Kidney (tissue), 14 donors: ENCODE data around the gene KCNE2. TPM values are rescaled to one million over a fixed set of nuclear protein-coding genes. Genes with fewer than 3 reads are reported as not detected.
A peak's percentile ranks its signal among the peaks of the same experiment; 100 is the strongest.

ENCODE experiments used
- DNase-seq, 5 donors: peaks; one replicate each; pipeline ENCODE4 v3.0.0-alpha.2; 2013 to 2020
- FAIRE-seq: peaks from 2 replicates; lab custom pipeline; 2012; peaks lifted over from hg19 to GRCh38; lab: Jason Lieb, UNC
- H3K27ac ChIP-seq, 2 donors: one replicate each; pipeline ENCODE4 v1.7.0; 2013; ENCODE audit warnings: low read depth in 2 of 2, low read length in 2 of 2, inconsistent platforms in 1 of 2
- H3K27me3 ChIP-seq: one replicate; pipeline ENCODE4 v1.7.1; 2013; ENCODE audit warnings: low read length, inconsistent platforms; ENCODE audit not compliant: control insufficient read depth, insufficient read depth
- H3K36me3 ChIP-seq, 3 donors: one replicate each; pipeline versions ENCODE4 v1.7.0 to v1.7.1; 2013; ENCODE audit warnings: low read length in 3 of 3, control low read depth in 1 of 3, inconsistent platforms in 1 of 3; ENCODE audit not compliant: insufficient read depth in 3 of 3, control insufficient read depth in 2 of 3
- H3K4me1 ChIP-seq, 3 donors: one replicate each; pipeline versions ENCODE4 v1.7.0 to v1.7.1; 2013; ENCODE audit warnings: low read length in 3 of 3, inconsistent platforms in 1 of 3, low read depth in 1 of 3; ENCODE audit not compliant: control insufficient read depth in 2 of 3, insufficient read depth in 2 of 3
- H3K4me3 ChIP-seq, 3 donors: one replicate each; pipeline versions ENCODE4 v1.7.0 to v1.8.1; 2013; ENCODE audit warnings: low read length in 3 of 3, control low read depth in 1 of 3, inconsistent platforms in 1 of 3
- H3K9ac ChIP-seq, 3 donors: one replicate each; pipeline versions ENCODE4 v1.7.0 to v1.7.1; 2013; ENCODE audit warnings: low read length in 3 of 3, control low read depth in 1 of 3, inconsistent platforms in 1 of 3
- H3K9me3 ChIP-seq, 3 donors: one replicate each; pipeline versions ENCODE4 v1.7.0 to v1.7.1; 2013; ENCODE audit warnings: low read length in 3 of 3, control low read depth in 1 of 3, inconsistent platforms in 1 of 3; ENCODE audit not compliant: control insufficient read depth in 2 of 3, insufficient read depth in 1 of 3
- CTCF ChIP-seq: IDR thresholded peaks from 3 replicates; pipeline ENCODE4 v1.5.1; 2012; ENCODE audit warnings: mild to moderate bottlenecking, moderate library complexity, borderline replicate concordance; ENCODE audit not compliant: insufficient read depth; ENCODE audit errors: extremely low read depth
- intact Hi-C: fragments of 100-400 bp; cut with DNase I; formaldehyde crosslinking; loops from one replicate; pipeline ENCODE4 v1.11.1; 2022
- polyA plus RNA-seq: library from polyadenylated mRNA; stranded (reverse); fragments of 350-450 nt; fragmentation: Illumina TruSeq; extraction: RNeasy Lipid Tissue Mini Kit (QIAGEN cat#74804); gene quantifications from one replicate; pipeline ENCODE4 v1.2.3, GENCODE V29; 2014; ENCODE audit warnings: low read depth, low replicate concordance; ENCODE audit not compliant: insufficient read depth
- total RNA-seq: library from RNA; stranded (reverse); fragmentation: NEBNext Ultra II Directional; extraction: Animal tissue kit (Norgen Biotek cat#: 25700); gene quantifications from one replicate; pipeline ENCODE4 v1.2.1, GENCODE V29; 2021
- donor health status: control.
- donor health status: control.
- donor health status: control.
- donor health status: control.
- donor health status: control.
- donor health status: DM: yes; HTN: yes; CAD: no.
- donor health status: Normal renal cell carcinoma (clear cell type).

The KCNE2 gene
- total and polyA plus RNA-seq, 2 donors from 2014 or later = 0.80 TPM; not detected in 1

GRCh38 chr21:34345091-34345871 is 18.5 kb upstream of the KCNE2 start:
- H3K27ac ChIP-seq = no peak overlapping the region
- intact Hi-C loops = loop anchor here (5.0 kb wide), 1 partner anchor 423 kb away; no protein-coding TSS in a partner anchor
- peak in 3 of 5 donors; percentile 33 to 77 (median 35) for DNase-seq
- no peaks in the 10 kb centered on the region for H3K9me3 ChIP-seq
- peaks cover 0 to 2% (median 0%) of the 10 kb centered on the region in 3 donors for H3K4me1 ChIP-seq
- TF ChIP-seq CTCF = no peak
- no peak for FAIRE-seq
- H3K4me3 ChIP-seq = no peak overlapping the region
- no peaks in the 10 kb centered on the region for H3K36me3 ChIP-seq
- no peak overlapping the region for H3K9ac ChIP-seq
- no peaks in the 10 kb centered on the region for H3K27me3 ChIP-seq

- TF ChIP-seq CTCF = no peak
- H3K27ac ChIP-seq = no peak overlapping the region
- no peaks in the 10 kb centered on the region for H3K9me3 ChIP-seq
- H3K36me3 ChIP-seq = no peaks in the 10 kb centered on the region
- H3K9ac ChIP-seq = no peak overlapping the region
- no peaks in the 10 kb centered on the region for H3K27me3 ChIP-seq
- DNase-seq (peak in 2 of 5 donors; percentile 26 to 42), FAIRE-seq (no peak)
- no peak overlapping the region for H3K4me3 ChIP-seq
- H3K4me1 ChIP-seq = peaks cover 0 to 2% (median 0%) of the 10 kb centered on the region in 3 donors
- intact Hi-C loops = loop anchor here (5.0 kb wide), 1 partner anchor 424 kb away; no protein-coding TSS in a partner anchor
These were observed 17.9 kb upstream of the KCNE2 start for GRCh38 chr21:34345892-34346291.

- intact Hi-C loops = loop anchor here (5.0 kb wide), 1 partner anchor 427 kb away; no protein-coding TSS in a partner anchor
- Histone ChIP-seq H3K27me3 (no peaks in the 10 kb centered on the region), H3K4me3 (no peak overlapping the region), H3K9me3 (no peaks in the 10 kb centered on the region), H3K27ac (no peak overlapping the region), H3K36me3 (no peaks in the 10 kb centered on the region), H3K4me1 (peaks cover 0 to 2% (median 0%) of the 10 kb centered on the region in 3 donors), H3K9ac (no peak overlapping the region)
- FAIRE-seq (no peak), DNase-seq (no peak)
- no peak for TF ChIP-seq CTCF
These were observed 14.8 kb upstream of the KCNE2 start for GRCh38 chr21:34348890-34349519.
